HL-60/S4 treated with retinoic acid at 250 ng/mL for 4 days and 3 days (cell line): ENCODE data around the gene RNF149.

ENCODE experiments used
- in situ Hi-C: fragments of 300-500 bp; cut with MboI; formaldehyde crosslinking; loops from 2 replicates; pipeline ENCODE4 v1.7.0; 2022; ENCODE audit warnings: low sequenced_read_pairs

Gene RNF149

DNA sequence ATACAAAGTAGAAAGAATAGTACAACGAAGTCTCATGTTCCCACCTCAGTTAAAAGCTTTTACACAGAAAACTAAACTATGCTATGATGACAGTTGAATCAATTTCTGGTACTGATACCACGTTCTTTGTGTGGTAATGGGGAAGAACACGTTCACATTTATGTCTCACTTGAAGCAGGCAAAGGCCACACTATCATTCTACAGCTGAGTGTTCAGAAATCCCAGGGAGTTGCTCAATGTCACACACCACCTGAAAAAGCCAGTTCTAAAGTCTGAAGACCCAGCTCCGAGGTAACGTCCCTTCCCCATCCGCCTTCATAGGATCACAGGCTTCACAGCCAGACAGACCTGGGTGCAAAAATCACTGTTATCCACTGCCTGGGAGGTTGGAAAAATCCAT is 8.9 kb downstream of the RNF149 start:
- in situ Hi-C loops = no loop called here

DNA sequence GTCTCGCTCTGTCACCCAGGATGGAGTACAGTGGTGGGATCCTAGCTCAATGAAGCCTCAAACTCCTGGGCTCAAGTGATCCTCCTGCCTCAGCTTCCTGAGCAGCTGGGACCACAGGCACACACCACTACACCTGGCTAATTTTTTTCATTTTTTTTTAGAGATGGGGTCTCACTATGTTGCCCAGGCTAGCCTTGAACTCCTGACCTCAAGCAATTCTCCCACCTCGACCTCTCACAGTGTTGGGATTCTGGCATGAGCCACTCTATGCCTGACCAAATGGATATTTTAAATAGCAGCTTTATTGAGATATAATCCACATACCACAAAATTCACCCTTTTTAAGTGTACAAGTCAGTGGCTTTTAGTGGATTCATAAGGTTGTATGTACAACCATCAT is 11.1 kb downstream of the RNF149 start:
- in situ Hi-C loops = no loop called here

DNA sequence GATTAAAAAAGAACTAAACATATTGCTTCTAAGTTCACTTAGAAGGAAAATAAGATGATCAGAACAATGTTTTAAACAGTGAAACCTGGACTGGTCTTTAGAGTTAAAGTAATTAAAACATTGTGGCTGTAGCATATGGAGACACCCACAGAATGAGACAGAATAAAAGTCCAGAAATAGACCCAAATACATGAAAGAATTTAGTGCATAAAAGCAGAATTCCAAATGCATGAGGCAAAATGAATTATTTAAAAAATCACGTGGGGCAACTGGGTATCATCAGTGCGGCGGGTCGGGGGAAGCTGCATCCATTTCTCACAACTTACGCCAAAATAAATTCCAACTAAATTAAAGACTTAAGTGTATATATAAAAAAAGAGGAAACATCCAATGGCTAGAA is 12.1 kb downstream of the RNF149 start:
- in situ Hi-C loops = no loop called here

DNA sequence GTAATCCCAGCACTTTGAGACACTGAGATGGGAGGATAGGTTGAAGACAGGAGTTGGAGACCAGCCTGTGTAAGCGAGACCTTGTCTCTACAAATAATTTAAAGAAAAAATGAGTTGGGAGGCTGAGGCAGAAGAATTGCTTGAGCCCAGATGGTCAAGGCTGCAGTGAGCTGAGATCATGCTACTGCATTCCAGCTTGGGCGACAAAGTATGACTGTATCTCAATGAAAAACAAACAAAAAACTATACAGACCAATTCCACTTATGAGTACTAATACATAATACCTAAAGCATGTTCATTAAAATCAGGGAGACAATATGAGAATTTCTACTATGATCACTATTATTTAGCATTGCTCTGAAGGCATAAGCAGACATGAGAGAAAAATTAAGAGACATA is 12.6 kb downstream of the RNF149 start:
- in situ Hi-C loops = no loop called here

DNA sequence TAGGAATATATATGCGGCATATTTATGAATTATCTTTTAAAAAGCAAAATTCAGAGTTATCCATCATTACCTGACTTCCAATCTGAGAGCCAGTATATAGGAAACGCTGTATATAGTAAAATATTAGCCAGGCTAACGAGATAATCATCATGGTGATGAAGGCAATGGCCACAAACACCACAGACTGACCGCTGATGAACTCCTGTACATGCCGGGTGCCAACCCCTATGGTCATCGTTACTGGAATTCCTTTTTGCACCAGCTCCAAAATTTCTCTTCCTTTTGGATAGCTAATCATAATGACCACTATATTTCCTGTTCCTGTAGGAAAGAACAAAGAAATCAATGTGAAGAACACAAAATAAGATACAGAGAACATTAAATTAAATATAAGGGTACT is 13.6 kb downstream of the RNF149 start:
- in situ Hi-C loops = no loop called here

DNA sequence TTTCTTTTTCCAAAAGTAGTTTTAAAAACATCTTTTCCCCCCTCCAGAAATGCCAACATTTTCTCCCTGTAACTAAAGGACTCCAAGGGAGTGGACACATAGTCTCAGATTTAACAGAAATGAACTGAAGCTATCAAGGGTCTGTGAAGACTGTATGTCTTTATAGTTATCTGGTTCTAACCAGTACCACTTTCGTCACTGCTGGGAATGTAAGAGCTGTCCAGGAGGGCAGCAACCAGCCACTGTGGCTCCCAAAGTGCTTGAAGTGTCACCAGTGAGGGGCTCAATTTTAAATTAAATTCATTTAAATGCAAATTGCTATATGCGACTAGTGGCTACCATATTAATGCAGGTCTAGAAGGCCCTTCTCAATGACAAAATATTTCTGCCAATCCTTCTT is 15.0 kb downstream of the RNF149 start:
- in situ Hi-C loops = no loop called here

DNA sequence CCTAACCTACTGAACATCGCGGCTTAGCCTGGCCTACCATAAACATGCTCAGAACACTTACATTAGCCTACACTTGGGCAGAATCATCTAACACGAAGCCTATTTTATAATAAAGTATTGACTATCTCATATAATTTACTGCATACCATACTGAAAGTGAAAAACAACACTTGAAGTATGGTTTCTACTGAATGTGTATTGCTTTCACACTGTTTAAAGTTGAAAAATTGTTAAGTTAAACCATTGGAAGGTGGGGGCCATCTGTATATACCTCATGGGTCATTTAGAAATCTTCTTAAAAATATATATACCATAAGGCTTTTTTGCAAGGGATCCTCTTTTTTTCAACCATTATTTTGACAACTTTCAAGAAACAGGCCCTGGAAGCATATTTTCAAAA is 16.5 kb downstream of the RNF149 start:
- in situ Hi-C loops = no loop called here

DNA sequence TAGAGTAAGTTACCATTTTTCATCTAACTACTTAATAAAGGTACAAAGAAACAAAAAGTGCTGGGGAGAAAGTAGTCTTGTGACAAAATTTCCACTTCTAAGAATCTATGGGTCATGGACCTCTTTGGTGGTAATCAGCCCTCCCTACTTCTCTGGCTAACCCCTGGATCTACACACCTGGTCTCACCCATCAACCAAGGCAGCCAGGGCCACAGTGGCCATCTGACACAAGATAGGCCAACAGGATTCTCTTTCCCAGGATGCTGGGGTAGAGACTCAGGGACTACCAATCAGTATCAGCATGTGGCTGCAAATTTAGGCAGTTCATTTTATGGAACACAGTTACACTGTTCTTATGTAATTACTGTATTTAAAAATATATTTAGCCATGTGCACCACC is 17.8 kb downstream of the RNF149 start:
- in situ Hi-C loops = no loop called here

DNA sequence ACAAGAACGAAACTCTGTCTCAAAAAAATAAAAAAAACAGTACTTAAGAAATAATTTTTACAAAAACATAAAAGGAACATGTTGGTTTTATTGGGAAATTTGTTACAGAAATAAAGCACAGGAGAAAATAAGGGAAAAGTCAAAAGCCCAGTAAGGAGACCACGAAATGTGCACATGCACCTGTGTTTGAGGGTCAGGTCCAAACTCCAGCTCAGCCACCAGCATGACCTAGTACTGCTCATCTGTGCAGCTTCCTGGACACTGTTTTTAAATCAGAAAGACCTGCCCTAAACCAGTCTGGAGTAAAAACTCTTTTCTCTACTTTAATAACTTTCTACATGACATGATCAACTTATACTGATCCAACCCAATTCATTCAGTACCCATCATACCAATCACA is 21.2 kb downstream of the RNF149 start:
- in situ Hi-C loops = no loop called here

DNA sequence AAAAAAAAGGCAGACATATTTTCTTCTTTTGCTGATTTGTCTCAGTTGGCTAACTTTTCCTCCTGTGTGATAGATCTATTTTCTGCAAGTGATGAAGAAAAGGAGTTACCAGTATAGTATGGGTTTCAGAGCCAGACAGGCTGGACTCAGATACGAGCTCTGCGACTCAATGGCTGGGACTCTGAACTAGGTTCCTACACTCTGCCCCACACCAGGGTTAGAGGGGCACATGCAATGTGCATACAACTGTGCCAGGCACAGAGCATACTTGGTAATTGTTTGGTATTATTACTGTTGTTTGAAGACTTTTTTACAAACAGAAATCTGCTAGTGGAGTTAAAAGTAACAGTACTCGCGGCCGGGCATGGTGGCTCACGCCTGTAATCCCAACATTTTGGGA is 21.8 kb downstream of the RNF149 start:
- in situ Hi-C loops = no loop called here

DNA sequence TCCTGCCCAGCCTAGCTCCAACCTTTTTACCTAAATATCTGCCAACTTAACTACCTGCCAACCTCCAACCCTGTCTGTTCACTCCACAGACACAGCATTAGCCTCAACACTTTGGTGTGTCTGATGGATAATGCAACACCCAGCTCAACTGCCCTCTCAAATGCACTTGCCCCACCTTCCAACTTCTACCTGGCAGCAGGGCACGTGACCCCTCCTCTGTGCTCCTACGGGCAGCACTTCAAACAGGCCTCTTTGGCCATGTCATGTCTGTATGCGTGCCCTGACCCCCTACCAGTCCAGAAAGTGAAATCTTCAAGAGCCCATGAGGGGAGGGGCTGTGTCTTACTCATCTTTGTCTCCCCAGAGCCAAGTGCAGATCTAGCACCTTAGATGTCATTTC is 25.5 kb downstream of the RNF149 start:
- in situ Hi-C loops = no loop called here

DNA sequence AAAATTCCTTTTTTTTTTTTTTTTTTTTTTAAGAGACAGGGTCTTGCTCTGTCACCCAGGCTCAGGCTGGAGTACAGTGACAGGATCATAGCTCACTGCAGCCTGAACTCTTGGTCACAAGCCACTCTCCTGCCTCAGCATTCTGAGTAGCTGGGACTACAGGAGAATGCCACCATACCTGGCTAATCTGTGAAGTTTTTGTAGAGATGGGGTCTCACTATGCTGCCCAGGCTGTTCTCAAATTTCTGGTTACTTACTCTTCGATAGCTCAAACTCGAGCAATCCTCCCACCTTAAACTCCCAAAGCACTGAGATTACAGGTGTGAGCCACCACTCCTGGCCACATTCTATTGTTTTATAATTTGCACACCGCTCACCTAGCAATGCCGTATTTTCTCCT is 27.0 kb downstream of the RNF149 start:
- in situ Hi-C loops = no loop called here

DNA sequence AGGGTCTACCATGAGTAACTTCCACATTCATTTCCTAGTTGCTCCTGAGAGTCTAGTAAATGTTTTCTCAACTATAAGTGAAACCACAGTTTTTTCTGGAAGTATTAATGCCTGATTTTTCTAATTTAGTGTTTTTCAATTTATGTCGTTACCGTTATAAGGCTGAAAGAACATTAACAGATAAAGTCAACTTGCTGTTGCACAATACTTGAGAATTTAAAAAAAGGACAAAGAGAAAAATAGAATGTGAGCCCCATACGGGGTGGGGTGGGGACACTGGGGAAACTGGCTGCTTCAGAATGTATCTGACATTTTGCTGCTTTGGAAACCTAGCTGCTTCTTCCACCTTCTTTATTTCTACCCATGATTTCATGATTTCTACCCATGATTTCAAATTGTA is 29.6 kb downstream of the RNF149 start:
- in situ Hi-C loops = no loop called here

DNA sequence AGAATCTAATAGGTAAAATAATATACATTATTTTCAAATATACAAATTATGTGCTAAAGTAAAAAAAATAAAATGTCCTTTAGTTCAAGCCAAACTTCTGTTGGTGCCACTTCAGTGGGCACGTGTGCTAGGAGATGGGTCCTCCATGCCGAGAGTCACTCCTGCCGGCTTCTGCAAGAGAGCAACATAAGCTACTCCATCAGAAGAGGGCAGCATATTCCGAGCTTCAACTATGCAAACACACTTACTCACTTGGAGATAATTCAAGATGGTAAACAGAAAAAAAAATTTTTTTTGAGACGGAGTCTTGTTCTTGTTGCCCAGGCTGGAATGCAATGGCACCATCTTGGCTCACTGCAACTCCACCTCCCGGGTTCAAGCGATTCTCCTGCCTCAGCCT is 31.4 kb downstream of the RNF149 start:
- in situ Hi-C loops = no loop called here

DNA sequence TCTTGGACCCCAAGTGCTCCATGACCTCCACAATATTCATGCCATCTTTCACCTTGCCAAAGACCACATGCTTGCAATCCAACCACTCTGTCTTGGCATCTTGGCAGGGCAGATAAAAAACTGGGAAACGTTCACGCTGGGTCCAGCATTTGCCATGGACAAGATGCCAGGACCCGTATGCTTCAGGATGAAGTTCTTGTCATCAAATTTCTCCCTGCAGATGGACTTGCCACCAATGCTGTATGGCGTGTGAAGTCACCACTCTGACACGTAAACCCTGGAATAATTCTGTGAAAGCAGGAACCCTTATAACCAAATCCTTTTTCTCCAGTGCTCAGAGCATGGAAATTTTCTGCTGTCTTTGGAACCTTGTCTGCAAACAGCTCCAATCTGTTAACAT is 34.4 kb downstream of the RNF149 start:
- in situ Hi-C loops = no loop called here

DNA sequence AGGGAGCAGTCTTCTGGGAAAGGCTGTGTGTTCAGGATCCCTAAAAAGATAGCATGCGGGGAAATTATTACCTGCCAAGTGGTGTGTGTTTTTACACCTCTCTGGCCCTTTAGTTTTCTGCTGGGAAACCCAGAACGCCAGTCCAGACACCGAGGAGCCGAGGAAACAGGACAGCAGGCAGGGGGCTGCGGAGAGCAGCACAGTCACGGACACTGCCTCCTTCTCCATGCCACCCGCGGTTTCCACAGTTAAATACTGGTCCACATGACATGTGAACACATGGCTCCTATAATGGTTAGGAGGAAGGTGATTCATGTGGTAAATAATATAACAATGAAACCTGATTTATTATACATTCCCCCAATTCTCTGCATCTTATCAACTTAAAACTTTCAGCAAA is 35.4 kb downstream of the RNF149 start:
- in situ Hi-C loops = no loop called here

DNA sequence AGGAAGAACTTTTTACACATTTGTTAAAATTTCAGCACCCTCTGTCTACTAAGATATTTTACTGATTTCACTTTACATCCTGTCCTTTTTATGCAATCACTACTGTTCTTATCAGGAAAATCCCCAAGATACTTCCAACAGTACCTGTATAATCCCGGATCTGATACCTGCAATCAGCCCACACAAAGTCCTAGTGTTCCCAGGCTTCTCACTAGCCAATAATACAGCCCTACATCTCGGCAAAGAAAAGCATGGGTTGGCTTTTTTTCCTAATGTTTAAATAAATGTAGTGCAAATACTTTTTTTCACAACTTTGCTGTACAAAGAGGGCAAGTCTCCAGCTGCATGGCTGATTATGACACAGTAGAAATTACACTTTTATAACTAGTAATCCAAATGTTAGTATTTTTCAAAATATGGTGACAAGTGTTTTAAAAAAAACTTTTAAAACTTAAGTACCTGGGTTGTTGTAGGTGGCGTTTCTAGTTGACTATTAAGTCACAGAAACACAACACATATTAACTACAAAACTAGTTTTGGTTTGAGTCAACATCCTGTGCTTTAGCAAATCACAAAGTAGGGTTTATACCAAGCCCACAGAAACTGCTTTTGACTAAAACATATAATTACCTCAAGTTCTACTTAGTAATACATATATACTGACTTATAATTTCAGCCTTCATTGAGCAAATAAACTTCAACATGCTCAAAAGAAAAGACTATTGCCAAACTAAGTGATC is 36.3 kb downstream of the RNF149 start:
- in situ Hi-C loops = no loop called here

DNA sequence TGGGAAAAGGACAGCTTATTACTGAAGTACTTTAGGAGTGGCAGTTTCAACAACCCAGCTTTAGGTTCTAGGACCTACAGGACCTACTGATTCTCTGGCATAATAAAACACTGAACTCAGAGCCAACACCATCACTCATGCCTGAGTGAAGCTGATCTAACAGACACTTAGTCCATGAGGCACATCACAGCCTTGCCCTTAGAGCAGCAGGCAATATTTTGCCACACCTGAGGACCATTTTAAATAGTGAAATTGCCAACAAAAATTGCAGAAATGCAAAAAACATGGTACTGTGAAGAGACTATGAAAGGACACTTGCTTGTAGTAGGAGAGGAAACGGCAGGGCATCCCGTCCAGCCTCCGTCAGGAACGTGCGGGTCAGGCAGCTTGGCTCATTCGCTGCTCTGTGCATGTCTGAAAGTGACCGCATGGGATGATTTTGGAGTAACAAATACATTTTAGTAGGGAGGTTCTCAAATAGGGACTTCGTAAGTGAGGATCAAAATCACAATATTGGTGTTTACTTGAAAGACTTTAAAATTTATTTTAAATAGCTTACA is 37.7 kb downstream of the RNF149 start:
- in situ Hi-C loops = no loop called here

DNA sequence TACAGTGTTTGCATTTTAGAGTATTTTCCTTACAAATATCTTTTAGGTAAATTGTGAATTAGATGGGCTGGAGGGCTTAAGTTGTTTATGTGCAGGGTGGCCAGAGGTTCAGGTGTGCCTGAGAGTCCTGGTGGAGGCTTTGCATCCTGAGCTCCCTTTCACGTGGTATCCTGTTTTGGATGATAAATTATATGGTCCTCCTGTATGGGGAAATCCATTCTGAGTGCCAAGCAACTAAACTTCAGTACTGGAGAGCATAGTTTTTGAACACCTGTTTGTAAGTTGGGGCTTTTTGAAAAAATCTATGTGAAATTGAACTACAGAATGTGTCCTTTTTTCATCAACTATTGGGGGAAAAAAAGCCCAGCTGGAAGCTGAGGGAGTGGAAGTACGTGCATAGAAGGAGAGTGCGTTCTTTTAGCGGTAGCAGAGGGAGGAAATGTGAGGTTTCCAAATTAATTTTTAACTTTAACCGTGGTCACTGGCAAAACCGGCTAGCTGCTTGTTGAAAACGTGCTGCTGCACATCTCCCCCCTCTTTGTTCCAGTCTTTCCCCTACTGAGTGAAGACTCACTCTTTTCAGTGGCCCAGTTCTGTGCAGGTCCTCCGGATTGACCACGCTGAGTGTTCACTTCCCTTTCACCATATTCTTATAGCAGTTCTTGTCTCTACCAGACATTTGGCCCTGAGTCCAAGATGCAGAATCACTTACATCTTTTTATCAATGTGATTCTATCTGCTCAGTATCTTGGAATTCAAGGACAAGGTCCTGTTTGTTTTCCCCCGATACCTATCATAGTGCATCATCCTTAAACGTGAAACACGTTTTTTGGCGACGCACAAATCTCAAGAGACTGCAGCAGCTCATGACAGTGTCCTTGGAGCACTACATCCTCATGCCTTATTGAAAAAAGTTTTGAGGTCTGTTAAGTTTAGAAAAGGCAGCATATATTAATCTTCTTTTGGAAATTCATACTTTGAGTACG is 40.5 kb downstream of the RNF149 start:
- in situ Hi-C loops = no loop called here

DNA sequence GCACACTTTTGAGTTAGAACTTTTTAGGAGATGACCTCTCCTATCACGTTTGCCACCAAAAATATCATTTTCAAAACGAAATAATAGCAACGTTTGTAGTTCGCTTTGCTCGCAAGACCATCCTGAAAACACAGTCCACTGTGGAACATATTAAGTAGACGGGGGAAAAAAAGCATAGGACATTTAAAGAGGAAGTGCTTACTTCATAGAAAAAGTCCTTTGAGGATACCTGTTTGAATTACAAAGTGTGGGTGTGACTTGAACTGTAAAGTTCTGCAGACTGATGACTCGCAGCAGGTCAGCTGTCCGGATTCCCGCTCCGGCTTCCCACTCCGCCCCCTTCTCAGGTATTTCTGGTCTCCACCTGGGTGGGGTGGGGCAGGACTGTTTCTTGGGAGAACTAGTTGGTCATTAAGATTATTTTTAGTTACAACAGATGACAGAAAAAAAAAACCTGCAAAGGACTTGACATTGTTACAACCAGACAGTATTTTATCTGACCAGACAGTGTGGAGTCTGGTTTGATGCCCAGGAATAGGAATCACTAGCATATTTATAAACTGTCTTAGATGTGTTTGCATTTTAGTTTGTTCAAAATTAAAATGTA is 42.5 kb downstream of the RNF149 start:
- in situ Hi-C loops = no loop called here

DNA sequence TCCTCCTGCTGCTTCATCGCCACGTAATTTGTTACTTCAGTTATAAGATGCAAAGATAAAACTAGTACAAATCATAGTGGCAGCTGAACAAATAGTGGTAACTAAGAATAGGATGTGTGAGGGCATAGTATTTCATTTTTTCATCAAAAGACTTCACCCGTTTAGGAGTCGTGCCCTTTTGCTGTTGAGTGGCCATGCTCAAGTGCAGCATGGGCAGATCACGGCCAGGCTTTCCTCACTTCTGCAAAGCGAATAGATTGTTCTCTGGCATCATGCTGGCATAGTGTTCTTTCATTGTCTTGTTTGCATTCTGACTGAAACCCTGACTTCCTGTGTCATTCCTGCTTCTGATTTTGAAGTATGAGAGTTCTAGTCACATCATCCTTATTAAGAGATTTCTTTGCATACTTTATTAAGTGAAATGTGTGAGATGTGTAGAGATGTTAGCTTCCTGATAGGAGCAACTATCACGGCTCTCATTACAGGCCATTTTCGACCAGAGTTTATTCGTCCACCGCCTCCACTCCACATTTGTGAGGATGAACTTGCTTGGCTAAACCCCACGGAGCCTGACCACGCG is 44.1 kb downstream of the RNF149 start:
- in situ Hi-C loops = no loop called here
